Mucosa of rectum (tissue), 2 donors: ENCODE data around the gene PRKN.

Experiments
- H3K27ac ChIP-seq, 2 donors: one replicate each; pipeline ENCODE4 v1.7.0; 2013; ENCODE audit warnings: inconsistent platforms in 2 of 2, low read depth in 2 of 2, low read length in 2 of 2
- H3K27me3 ChIP-seq, 2 donors: one replicate each; pipeline ENCODE4 v1.7.0; 2013; ENCODE audit warnings: low read length in 2 of 2; ENCODE audit not compliant: control insufficient read depth in 2 of 2, insufficient read depth in 2 of 2
- H3K36me3 ChIP-seq, 2 donors: one replicate each; pipeline ENCODE4 v1.7.0; 2013; ENCODE audit warnings: low read length in 2 of 2; ENCODE audit not compliant: control insufficient read depth in 2 of 2, insufficient read depth in 2 of 2
- H3K4me1 ChIP-seq, 2 donors: one replicate each; pipeline ENCODE4 v1.7.0; 2013; ENCODE audit warnings: low read length in 2 of 2, mild to moderate bottlenecking in 1 of 2; ENCODE audit not compliant: control insufficient read depth in 2 of 2, insufficient read depth in 2 of 2
- H3K4me3 ChIP-seq, 2 donors: one replicate each; pipeline ENCODE4 v1.7.0; 2013; ENCODE audit warnings: low read length in 2 of 2
- H3K9ac ChIP-seq, 2 donors: one replicate each; pipeline ENCODE4 v1.7.0; 2013; ENCODE audit warnings: low read length in 2 of 2, low read depth in 1 of 2, mild to moderate bottlenecking in 1 of 2
- H3K9me3 ChIP-seq, 2 donors: one replicate each; pipeline ENCODE4 v1.7.0; 2013; ENCODE audit warnings: low read length in 2 of 2; ENCODE audit not compliant: control insufficient read depth in 2 of 2
- donor health status: healthy.
- donor health status: Normal muscosa, but diverticular disease.

The PRKN gene

GRCh38 chr6:162727322-162728182 is at the start of gene PRKN, which contains the start of gene PACRG:
Gene PRKN (minus strand): TSS chr6:162727766.
Gene PACRG (plus strand): TSS chr6:162727974.
- Histone ChIP-seq H3K9me3 (no peaks in the 10 kb centered on the region), H3K36me3 (no peaks in the 10 kb centered on the region), H3K4me3 (peak within 1 kb of the TSS; percentile 74 to 88), H3K4me1 (peaks cover 5 to 9% of the 10 kb centered on the region in 2 donors), H3K27ac (peak within 1 kb of the TSS; percentile 87 to 92), H3K27me3 (no peaks in the 10 kb centered on the region), H3K9ac (peak within 1 kb of the TSS; percentile 76 to 93)

GRCh38 chr6:162777091-162777490 is 49.5 kb upstream of the PRKN start:
- Histone ChIP-seq H3K27ac (no peak overlapping the region), H3K4me1 (no peaks in the 10 kb centered on the region), H3K9ac (no peak overlapping the region), H3K27me3 (no peaks in the 10 kb centered on the region), H3K4me3 (no peak overlapping the region), H3K9me3 (no peaks in the 10 kb centered on the region), H3K36me3 (no peaks in the 10 kb centered on the region)

GRCh38 chr6:162773996-162774395 is 46.4 kb upstream of the PRKN start:
- Histone ChIP-seq H3K36me3 (no peaks in the 10 kb centered on the region), H3K4me1 (no peaks in the 10 kb centered on the region), H3K4me3 (no peak overlapping the region), H3K27me3 (no peaks in the 10 kb centered on the region), H3K9ac (no peak overlapping the region), H3K9me3 (no peaks in the 10 kb centered on the region), H3K27ac (no peak overlapping the region)

- Histone ChIP-seq H3K27me3 (no peaks in the 10 kb centered on the region), H3K9ac (no peak overlapping the region), H3K36me3 (no peaks in the 10 kb centered on the region), H3K27ac (no peak overlapping the region), H3K4me1 (no peaks in the 10 kb centered on the region), H3K9me3 (no peaks in the 10 kb centered on the region), H3K4me3 (no peak overlapping the region)
Measured at GRCh38 chr6:162772466-162772865, 44.9 kb upstream of the PRKN start.

- Histone ChIP-seq H3K36me3 (no peaks in the 10 kb centered on the region), H3K9ac (no peak overlapping the region), H3K27ac (no peak overlapping the region), H3K27me3 (no peaks in the 10 kb centered on the region), H3K4me1 (no peaks in the 10 kb centered on the region), H3K4me3 (no peak overlapping the region), H3K9me3 (no peaks in the 10 kb centered on the region)
Measured at GRCh38 chr6:162770955-162771354, 43.4 kb upstream of the PRKN start.

GRCh38 chr6:162770136-162770535 is 42.6 kb upstream of the PRKN start:
- Histone ChIP-seq H3K36me3 (no peaks in the 10 kb centered on the region), H3K27ac (no peak overlapping the region), H3K4me3 (no peak overlapping the region), H3K27me3 (no peaks in the 10 kb centered on the region), H3K9me3 (no peaks in the 10 kb centered on the region), H3K9ac (no peak overlapping the region), H3K4me1 (no peaks in the 10 kb centered on the region)

- no peak overlapping the region for H3K27ac ChIP-seq
- no peaks in the 10 kb centered on the region for H3K4me1 ChIP-seq
- no peaks in the 10 kb centered on the region for H3K36me3 ChIP-seq
- no peak overlapping the region for H3K4me3 ChIP-seq
- no peak overlapping the region for H3K9ac ChIP-seq
- no peaks in the 10 kb centered on the region for H3K9me3 ChIP-seq
- no peaks in the 10 kb centered on the region for H3K27me3 ChIP-seq
Measured at GRCh38 chr6:162753775-162754174, 26.2 kb upstream of the PRKN start.

- H3K9me3 ChIP-seq, result no peaks in the 10 kb centered on the region
- H3K9ac ChIP-seq, result no peak overlapping the region
- H3K4me1 ChIP-seq, result no peaks in the 10 kb centered on the region
- H3K36me3 ChIP-seq, result no peaks in the 10 kb centered on the region
- no peaks in the 10 kb centered on the region for H3K27me3 ChIP-seq
- no peak overlapping the region for H3K27ac ChIP-seq
- H3K4me3 ChIP-seq, result no peak overlapping the region
Measured at GRCh38 chr6:162751211-162751859, 23.8 kb upstream of the PRKN start.

GRCh38 chr6:162750776-162751175 is 23.2 kb upstream of the PRKN start:
- H3K4me3 ChIP-seq, result no peak overlapping the region
- H3K4me1 ChIP-seq, result no peaks in the 10 kb centered on the region
- H3K27me3 ChIP-seq, result no peaks in the 10 kb centered on the region
- no peaks in the 10 kb centered on the region for H3K36me3 ChIP-seq
- no peak overlapping the region for H3K27ac ChIP-seq
- no peaks in the 10 kb centered on the region for H3K9me3 ChIP-seq
- H3K9ac ChIP-seq, result no peak overlapping the region

GRCh38 chr6:162736961-162737360 is 9.4 kb upstream of the PRKN start:
- Histone ChIP-seq H3K27me3 (no peaks in the 10 kb centered on the region), H3K27ac (no peak overlapping the region), H3K4me3 (no peak overlapping the region), H3K9me3 (no peaks in the 10 kb centered on the region), H3K4me1 (no peaks in the 10 kb centered on the region), H3K36me3 (no peaks in the 10 kb centered on the region), H3K9ac (no peak overlapping the region)
